ELR (cell line): ENCODE results near the gene KNTC1.
A peak's percentile ranks its signal among the peaks of the same experiment; 100 is the strongest.
"Not testable (repeated sequence)": the region's sequence is repeated elsewhere in the genome, so short reads cannot be mapped to it uniquely, and the experiment has no call there.

Source experiments
- DNase-seq: peaks from one replicate; pipeline ENCODE4 v3.0.0-alpha.2; 2015; ENCODE audit warnings: low read depth

Gene KNTC1

GRCh38 chr12:122646517-122647217 lies 119.6 kb downstream of the KNTC1 start:
- peak; percentile 98 for DNase-seq

- DNase-seq, result no peak
Measured at GRCh38 chr12:122651520-122652224, 124.6 kb downstream of the KNTC1 start.

GRCh38 chr12:122653291-122653690 lies 126.2 kb downstream of the KNTC1 start:
- DNase-seq, result not testable (repeated sequence)

GRCh38 chr12:122656298-122656697 lies 129.2 kb downstream of the KNTC1 start:
- DNase-seq, result no peak

GRCh38 chr12:122659579-122659978 lies 132.5 kb downstream of the KNTC1 start:
- no peak for DNase-seq

- no peak for DNase-seq
Measured at GRCh38 chr12:122661246-122661645, 134.2 kb downstream of the KNTC1 start.

- no peak for DNase-seq
Measured at GRCh38 chr12:122661938-122662337, 134.9 kb downstream of the KNTC1 start.

- no peak for DNase-seq
Measured at GRCh38 chr12:122665349-122665748, 138.3 kb downstream of the KNTC1 start.

- no peak for DNase-seq
Measured at GRCh38 chr12:122665759-122666158, 138.7 kb downstream of the KNTC1 start.

GRCh38 chr12:122668268-122668667 lies 141.2 kb downstream of the KNTC1 start:
- no peak for DNase-seq

- peak; percentile 82 for DNase-seq
Measured at GRCh38 chr12:122669397-122670070, 142.5 kb downstream of the KNTC1 start.

- no peak for DNase-seq
Measured at GRCh38 chr12:122672515-122672914, 145.5 kb downstream of the KNTC1 start.
